B cell (primary cell): ENCODE data around the gene KRT71. TPM values are rescaled to one million over a fixed set of nuclear protein-coding genes. Genes with fewer than 3 reads are reported as not detected.

ENCODE experiments used
- ATAC-seq: fragments of 200-7000 bp; cut with Tn5 transposase; one replicate; pipeline ENCODE4 v1.10.0; 2021; ENCODE audit warnings: low read depth, mild to moderate bottlenecking, moderate number of reproducible peaks, moderate library complexity
- CTCF ChIA-PET: fragments of 350-600 bp; sonication (Branson Sonifier 250); formaldehyde crosslinking; loops from one replicate; lab custom pipeline; 2021; ENCODE audit warnings: antibody characterized with exemption, inconsistent platforms; lab: Charles Lee
- POLR2A ChIA-PET: fragments of 350-600 bp; sonication (Branson Sonifier 250); formaldehyde crosslinking; loops from one replicate; lab custom pipeline; 2021; ENCODE audit warnings: antibody characterized with exemption; lab: Charles Lee
- DNase-seq: peaks from one replicate; pipeline ENCODE4 v3.0.0; 2013
- H2AFZ ChIP-seq: 2 replicates; pipeline ENCODE4 v1.6.1; 2012; ENCODE audit warnings: mild to moderate bottlenecking, low read depth, low read length; ENCODE audit not compliant: insufficient read depth, poor library complexity, severe bottlenecking
- H3K27ac ChIP-seq, 2 donors: 1 replicate in 1 of 2; 2 replicates in 1 of 2; pipeline ENCODE4 v1.5.1; 2012 to 2013; ENCODE audit warnings: low read length in 2 of 2, mild to moderate bottlenecking in 2 of 2, moderate library complexity in 1 of 2
- H3K27me3 ChIP-seq, 4 experiments: fragments of 200-600 bp in 1 of 4; sonication (generic) in 1 of 4; replicated peaks in 1 of 4; 1 replicate in 2 of 4; 2 replicates in 2 of 4; pipeline versions ENCODE4 v1.6.1 to v1.7.0; 2013 to 2016; ENCODE audit warnings: low read length in 3 of 4, mild to moderate bottlenecking in 2 of 4, mixed read lengths in 1 of 4, moderate library complexity in 1 of 4; ENCODE audit not compliant: insufficient read depth in 4 of 4, control insufficient read depth in 3 of 4; ENCODE audit errors: control extremely low read depth in 1 of 4
- H3K36me3 ChIP-seq, 2 experiments: replicated peaks in 1 of 2; 1 replicate in 1 of 2; 2 replicates in 1 of 2; pipeline versions ENCODE4 v1.6.1 to v1.7.1; 2013; ENCODE audit warnings: low read length in 1 of 2; ENCODE audit not compliant: insufficient read depth in 2 of 2, control insufficient read depth in 1 of 2; ENCODE audit errors: control extremely low read depth in 1 of 2, extremely low read depth in 1 of 2
- H3K4me1 ChIP-seq, 2 donors: fragments of 200-600 bp in 1 of 2; sonication (generic) in 1 of 2; 1 replicate in 1 of 2; 2 replicates in 1 of 2; pipeline versions ENCODE4 v1.5.1 to v1.6.1; 2013 to 2017; ENCODE audit warnings: low read length in 2 of 2; ENCODE audit not compliant: control insufficient read depth in 2 of 2, insufficient read depth in 2 of 2
- H3K4me2 ChIP-seq: replicated peaks from 2 replicates; pipeline ENCODE3; 2012; ENCODE audit warnings: mild to moderate bottlenecking, low read depth, low read length; ENCODE audit not compliant: poor library complexity, severe bottlenecking
- H3K4me3 ChIP-seq, 5 experiments: fragments of 200-600 bp in 1 of 5; sonication (generic) in 1 of 5; 1 replicate in 3 of 5; 2 replicates in 2 of 5; pipeline versions ENCODE4 v1.5.1 to v1.7.0; 2011 to 2016; ENCODE audit warnings: low read length in 4 of 5, mild to moderate bottlenecking in 4 of 5, low read depth in 2 of 5, control low read depth in 1 of 5, moderate library complexity in 1 of 5; ENCODE audit not compliant: insufficient read depth in 1 of 5; ENCODE audit errors: control extremely low read depth in 1 of 5, extremely low read depth in 1 of 5
- H3K79me2 ChIP-seq: fragments of 200-600 bp; sonication (generic); one replicate; pipeline ENCODE4 v1.6.0; 2016; ENCODE audit warnings: low read length; ENCODE audit not compliant: control insufficient read depth, insufficient read depth
- H3K9ac ChIP-seq: fragments of 200-600 bp; sonication (generic); 2 replicates; pipeline ENCODE4 v1.6.1; 2017; ENCODE audit warnings: mild to moderate bottlenecking, low read length, moderate library complexity
- H3K9me3 ChIP-seq, 3 donors: one replicate each; pipeline versions ENCODE4 v1.6.1 to v1.7.1; 2013; ENCODE audit warnings: low read length in 2 of 3; ENCODE audit not compliant: control insufficient read depth in 2 of 3, insufficient read depth in 1 of 3; ENCODE audit errors: control extremely low read depth in 1 of 3
- H4K20me1 ChIP-seq: 2 replicates; pipeline ENCODE4 v1.6.0; 2012; ENCODE audit warnings: mild to moderate bottlenecking, low read length; ENCODE audit not compliant: insufficient read depth, control insufficient read depth, poor library complexity, severe bottlenecking
- H3K27ac Mint-ChIP-seq: one replicate; pipeline ENCODE4 v1.8.0; 2021; ENCODE audit warnings: mixed read lengths
- H3K27me3 Mint-ChIP-seq: one replicate; pipeline ENCODE4 v1.8.0; 2021; ENCODE audit warnings: mixed read lengths
- H3K4me1 Mint-ChIP-seq: one replicate; pipeline ENCODE4 v1.8.0; 2021; ENCODE audit warnings: mixed read lengths
- H3K4me3 Mint-ChIP-seq: one replicate; pipeline ENCODE4 v1.8.0; 2021; ENCODE audit warnings: mixed read lengths
- H3K9me3 Mint-ChIP-seq: one replicate; pipeline ENCODE4 v1.8.0; 2022; ENCODE audit warnings: mixed read lengths; ENCODE audit not compliant: insufficient read depth
- EZH2 ChIP-seq: IDR thresholded peaks from 2 replicates; pipeline ENCODE4 v1.6.1; 2012; ENCODE audit warnings: borderline replicate concordance, low read depth, mild to moderate bottlenecking, moderate library complexity, low read length; ENCODE audit not compliant: insufficient read depth, poor library complexity, severe bottlenecking
- WGBS: methylation state at CpG from one replicate; pipeline ENCODE4 v1.1.5; 2013; ENCODE audit warnings: missing lambda C conversion rate; ENCODE audit not compliant: insufficient coverage; 5-methylcytosine and 5-hydroxymethylcytosine counted together
- intact Hi-C: fragments of 100-400 bp; cut with micrococcal nuclease; formaldehyde crosslinking; loops from one replicate; pipeline ENCODE4 v1.10.0; 2022
- polyA plus RNA-seq: library from polyadenylated mRNA; depleted of rRNA; stranded (reverse); fragments of >200 nt; gene quantifications from 2 replicates; pipeline ENCODE4 v1.2.3, GENCODE V29; 2012
- total RNA-seq, 2 donors: library from RNA; stranded (reverse); fragments of 120-200 nt in 1 of 2; gene quantifications; 1 replicate in 1 of 2; 2 replicates in 1 of 2; pipeline versions ENCODE4 v1.2.3 to v1.2.4, GENCODE V29; 2013 to 2022
- TF ChIP-seq, protein P1 (sequence below): fragments of 200-600 bp; IDR thresholded peaks from one replicate; pipeline ENCODE4 v1.8.0; 2022; ENCODE audit warnings: antibody characterized with exemption, mild to moderate bottlenecking

Gene KRT71
- total and polyA plus RNA-seq, 2 donors (not counting 1 experiment from before 2014, with no cell fraction given), result not detected

DNA sequence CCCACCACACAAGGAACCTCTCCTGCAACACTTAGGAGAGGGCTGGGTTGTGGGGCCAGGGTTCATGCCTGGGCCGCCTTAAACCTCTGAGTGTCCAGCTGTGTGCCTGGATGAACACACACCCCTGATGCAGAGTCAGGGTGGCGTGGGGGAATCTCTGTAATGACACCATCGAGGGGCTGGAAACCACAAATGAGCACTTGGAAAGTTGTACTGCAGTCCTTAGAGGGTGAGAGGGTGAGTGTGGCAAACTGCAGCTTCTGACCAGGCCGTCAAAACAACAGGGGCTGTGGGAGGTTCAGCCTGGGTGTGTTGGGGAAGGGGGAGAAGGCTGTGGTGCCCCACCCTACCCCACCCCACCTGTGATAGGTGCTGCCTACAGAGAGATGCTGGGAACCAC, 20.3 kb downstream of the KRT71 start:
- intact Hi-C loops, result no loop called here
- H3K27ac ChIP-seq, result no peak overlapping the region
- H2AFZ ChIP-seq, result no peak overlapping the region
- no peak overlapping the region for H3K4me3 ChIP-seq
- H3K27me3 Mint-ChIP-seq, result peaks cover 4% of the 10 kb centered on the region
- H3K4me1 Mint-ChIP-seq, result no peaks in the 10 kb centered on the region
- H3K27me3 ChIP-seq, result peaks cover 0 to 5% (median 0%) of the 10 kb centered on the region in 4 experiments
- H3K9me3 Mint-ChIP-seq, result no peaks in the 10 kb centered on the region
- ATAC-seq, result no peak
- no peaks in the 10 kb centered on the region for H3K36me3 ChIP-seq
- no peak overlapping the region for H3K4me2 ChIP-seq
- TF ChIP-seq, protein P1, sequence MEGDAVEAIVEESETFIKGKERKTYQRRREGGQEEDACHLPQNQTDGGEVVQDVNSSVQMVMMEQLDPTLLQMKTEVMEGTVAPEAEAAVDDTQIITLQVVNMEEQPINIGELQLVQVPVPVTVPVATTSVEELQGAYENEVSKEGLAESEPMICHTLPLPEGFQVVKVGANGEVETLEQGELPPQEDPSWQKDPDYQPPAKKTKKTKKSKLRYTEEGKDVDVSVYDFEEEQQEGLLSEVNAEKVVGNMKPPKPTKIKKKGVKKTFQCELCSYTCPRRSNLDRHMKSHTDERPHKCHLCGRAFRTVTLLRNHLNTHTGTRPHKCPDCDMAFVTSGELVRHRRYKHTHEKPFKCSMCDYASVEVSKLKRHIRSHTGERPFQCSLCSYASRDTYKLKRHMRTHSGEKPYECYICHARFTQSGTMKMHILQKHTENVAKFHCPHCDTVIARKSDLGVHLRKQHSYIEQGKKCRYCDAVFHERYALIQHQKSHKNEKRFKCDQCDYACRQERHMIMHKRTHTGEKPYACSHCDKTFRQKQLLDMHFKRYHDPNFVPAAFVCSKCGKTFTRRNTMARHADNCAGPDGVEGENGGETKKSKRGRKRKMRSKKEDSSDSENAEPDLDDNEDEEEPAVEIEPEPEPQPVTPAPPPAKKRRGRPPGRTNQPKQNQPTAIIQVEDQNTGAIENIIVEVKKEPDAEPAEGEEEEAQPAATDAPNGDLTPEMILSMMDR, result no peak
- no peak for TF ChIP-seq EZH2
- no peaks in the 10 kb centered on the region for H3K4me1 ChIP-seq
- ChIA-PET CTCF (no interaction called here), POLR2A (no interaction called here)
- WGBS, result 70% methylated on average over 3 of the region's 4 CpGs
- H3K27ac Mint-ChIP-seq, result no peak overlapping the region
- no peak overlapping the region for H3K9ac ChIP-seq
- H4K20me1 ChIP-seq, result no peaks in the 10 kb centered on the region
- no peaks in the 10 kb centered on the region for H3K9me3 ChIP-seq
- no peaks in the 10 kb centered on the region for H3K79me2 ChIP-seq
- DNase-seq, result no peak
- no peak overlapping the region for H3K4me3 Mint-ChIP-seq

DNA sequence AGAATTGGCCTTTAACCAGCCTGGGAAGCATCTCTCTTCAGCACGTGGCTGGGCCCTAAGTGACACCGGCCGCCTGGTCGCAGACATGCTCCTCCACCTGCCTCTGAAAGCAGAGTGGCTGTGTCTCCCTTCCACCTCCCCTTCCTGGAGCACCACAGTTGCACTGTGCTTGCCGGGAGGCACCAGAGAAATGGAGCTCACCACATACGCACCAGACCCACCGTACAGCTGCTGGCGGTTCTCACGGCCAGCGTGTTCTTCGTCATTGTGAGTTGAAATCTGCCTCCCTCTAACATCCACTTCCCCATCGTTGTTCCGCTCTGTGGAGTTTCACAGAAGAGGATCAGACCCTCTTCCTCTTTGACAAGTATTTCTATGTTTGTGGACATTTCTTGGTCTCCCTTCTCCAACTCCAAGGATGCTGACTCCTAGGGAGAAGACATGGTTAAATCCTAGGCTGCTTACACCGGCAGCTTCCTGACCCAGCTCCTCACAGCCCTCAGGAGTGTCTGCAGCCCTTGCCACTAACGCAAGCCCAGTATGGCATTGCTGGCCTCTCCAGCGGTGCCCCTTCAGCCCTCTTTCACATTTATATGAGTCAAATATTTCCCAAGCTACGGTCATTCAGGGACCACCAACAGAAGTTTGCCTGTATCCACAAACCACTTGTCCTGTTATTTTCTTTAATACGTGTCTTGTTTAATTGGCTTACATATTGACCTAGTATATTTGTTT, 21.2 kb downstream of the KRT71 start:
- intact Hi-C loops, result no loop called here
- TF ChIP-seq, protein P1, result no peak
- ChIA-PET POLR2A (no interaction called here), CTCF (no interaction called here)
- Histone ChIP-seq H4K20me1 (no peaks in the 10 kb centered on the region), H3K79me2 (no peaks in the 10 kb centered on the region), H3K4me3 (no peak overlapping the region), H3K4me1 (no peaks in the 10 kb centered on the region), H3K27me3 (no peaks in the 10 kb centered on the region), H3K4me2 (no peak overlapping the region), H3K9me3 (no peaks in the 10 kb centered on the region), H3K27ac (no peak overlapping the region), H2AFZ (no peak overlapping the region), H3K36me3 (no peaks in the 10 kb centered on the region), H3K9ac (no peak overlapping the region)
- Mint-ChIP-seq H3K4me3 (no peak overlapping the region), H3K9me3 (no peaks in the 10 kb centered on the region), H3K27me3 (no peaks in the 10 kb centered on the region), H3K27ac (no peak overlapping the region), H3K4me1 (no peaks in the 10 kb centered on the region)
- WGBS, result 67% methylated on average over 8 of the region's 18 CpGs
- ATAC-seq (no peak), DNase-seq (peak; percentile 9)
